ENCODE data around the gene COA6. TPM values are rescaled to one million over a fixed set of nuclear protein-coding genes. Genes with fewer than 3 reads are reported as not detected.
"Not testable (repeated sequence)": the region's sequence is repeated elsewhere in the genome, so short reads cannot be mapped to it uniquely, and the experiment has no call there.

COA6 gene
- total and polyA plus RNA-seq, 10 of the 15 experiments (the other 5 are each of a cell fraction or from before 2014, with no cell fraction given), result 49.9 to 178 (median 71.5) TPM

- H3K4me2 ChIP-seq (ENCODE audit: control insufficient read depth, insufficient read depth); H3K9ac ChIP-seq (ENCODE audit: control insufficient read depth, insufficient read depth, low read length); H3K4me1 ChIP-seq (ENCODE audit: control insufficient read depth, insufficient read depth, low read length); H3K9me3 ChIP-seq (replicated peaks; ENCODE audit: control insufficient read depth, insufficient read depth, low read length); BruUV-seq (replicated peaks); H3K27me3 ChIP-seq (replicated peaks in 1 of 2; ENCODE audit: control insufficient read depth in 2 of 2, insufficient read depth in 2 of 2, low read length in 1 of 2); in situ Hi-C loops (cut with MboI); H3K79me2 ChIP-seq (ENCODE audit: control insufficient read depth, insufficient read depth, low read length); H3K36me3 ChIP-seq (ENCODE audit: control insufficient read depth in 2 of 2, insufficient read depth in 2 of 2, low read length in 1 of 2); H4K20me1 ChIP-seq (ENCODE audit: control insufficient read depth, insufficient read depth); H3K27ac ChIP-seq (ENCODE audit: control insufficient read depth, insufficient read depth); FAIRE-seq: not testable (repeated sequence)
- Histone ChIP-seq H2AFZ (ENCODE audit: control insufficient read depth, low read depth, low read length) (peak overlapping the region; percentile 77), H3K4me3 (peak overlapping the region; percentile 51)
- ChIA-PET RAD21 (ENCODE audit: unreplicated experiment) (interaction anchor here (0.6 to 1.1 kb wide), 5 partner anchors 16 to 1312 kb away, joined by 3 to 5 read pairs (median 3); partner anchors contain the start of gene COA6), SMC1A (ENCODE audit: uncharacterized antibody, unreplicated experiment) (interaction anchor here (0.6 to 3.3 kb wide), 6 partner anchors 11 to 65 kb away, joined by 3 to 30 read pairs (median 4); partner anchors contain the start of gene COA6), CTCF (interaction anchor here (0.7 to 1.8 kb wide), 9 partner anchors 11 to 242 kb away, joined by 3 to 7 read pairs (median 3); partner anchors contain the start of genes COA6 and TARBP1), POLR2A (interaction anchor here (1.0 to 3.3 kb wide), 2 partner anchors 13 to 17 kb away, joined by 3 to 16 read pairs; partner anchors contain the start of gene COA6)
- WGBS (ENCODE audit: insufficient coverage, insufficient replicate concordance, low lambda C conversion rate, missing lambda C conversion rate), result 29% methylated on average over 28 of the region's 35 CpGs
- intact Hi-C loops (cut with micrococcal nuclease; ENCODE audit: unreplicated experiment), result loop anchor here (1.0 kb wide), 1 partner anchor 17 kb away; the partner anchor contains the start of gene COA6
- DNase-seq (ENCODE audit: low read depth, low spot score), result peak; percentile 30
- ATAC-seq, result peak; percentile 91
- TF ChIP-seq POLR2AphosphoS5 (IDR thresholded peaks at IDR 0.05; ENCODE audit: low read length) (peak; percentile 64; the same call in 1 of the 2 replicates), ELK1 (IDR thresholded peaks at IDR 0.05; ENCODE audit: low read depth, low read length) (peak; percentile 47; the same call in 1 of the 2 replicates), PML (IDR thresholded peaks at IDR 0.05; ENCODE audit: low read length) (peak; percentile 59), HDGF (IDR thresholded peaks at IDR 0.05) (0 out of 2 replicates have a peak, but pooled peaks have one; percentile 39), ZNF384 (IDR thresholded peaks at IDR 0.05; ENCODE audit: borderline replicate concordance, low read depth, low read length) (peak; percentile 70), RUNX3 (IDR thresholded peaks at IDR 0.05; ENCODE audit: low read length) (peak; percentile 36), MEF2B (IDR thresholded peaks at IDR 0.05; ENCODE audit: partially characterized antibody, poor library complexity, severe bottlenecking) (peak; percentile 12), NBN (IDR thresholded peaks at IDR 0.05) (0 out of 2 replicates have a peak, but pooled peaks have one; percentile 48), YY1 (IDR thresholded peaks at IDR 0.05; ENCODE audit: low read depth, low read length) (0 out of 2 replicates have a peak, but pooled peaks have one; percentile 28), POU2F2 (IDR thresholded peaks at IDR 0.05; ENCODE audit: borderline replicate concordance, low read depth, low read length) (0 out of 3 replicates have a peak, but pooled peaks have one; percentile 31), MLLT1 (IDR thresholded peaks at IDR 0.05) (peak; percentile 92), NRF1 (conservative IDR thresholded peaks at IDR 0.05; ENCODE audit: low read depth, low read length) (peak; percentile 32), BHLHE40 (IDR thresholded peaks at IDR 0.05; ENCODE audit: borderline replicate concordance in 1 of 2, low read depth in 2 of 2, low read length in 1 of 2) (peak in 1 of 2 experiments; percentile 49; a peak in 1 of 4 replicates), KLF5 (IDR thresholded peaks at IDR 0.05; ENCODE audit: partially characterized antibody) (peak; percentile 30)
- TF ChIP-seq, protein P1, sequence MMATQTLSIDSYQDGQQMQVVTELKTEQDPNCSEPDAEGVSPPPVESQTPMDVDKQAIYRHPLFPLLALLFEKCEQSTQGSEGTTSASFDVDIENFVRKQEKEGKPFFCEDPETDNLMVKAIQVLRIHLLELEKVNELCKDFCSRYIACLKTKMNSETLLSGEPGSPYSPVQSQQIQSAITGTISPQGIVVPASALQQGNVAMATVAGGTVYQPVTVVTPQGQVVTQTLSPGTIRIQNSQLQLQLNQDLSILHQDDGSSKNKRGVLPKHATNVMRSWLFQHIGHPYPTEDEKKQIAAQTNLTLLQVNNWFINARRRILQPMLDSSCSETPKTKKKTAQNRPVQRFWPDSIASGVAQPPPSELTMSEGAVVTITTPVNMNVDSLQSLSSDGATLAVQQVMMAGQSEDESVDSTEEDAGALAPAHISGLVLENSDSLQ (IDR thresholded peaks at IDR 0.05), result 0 out of 2 replicates have a peak, but pooled peaks have one; percentile 11
- TF ChIP-seq, protein P2, sequence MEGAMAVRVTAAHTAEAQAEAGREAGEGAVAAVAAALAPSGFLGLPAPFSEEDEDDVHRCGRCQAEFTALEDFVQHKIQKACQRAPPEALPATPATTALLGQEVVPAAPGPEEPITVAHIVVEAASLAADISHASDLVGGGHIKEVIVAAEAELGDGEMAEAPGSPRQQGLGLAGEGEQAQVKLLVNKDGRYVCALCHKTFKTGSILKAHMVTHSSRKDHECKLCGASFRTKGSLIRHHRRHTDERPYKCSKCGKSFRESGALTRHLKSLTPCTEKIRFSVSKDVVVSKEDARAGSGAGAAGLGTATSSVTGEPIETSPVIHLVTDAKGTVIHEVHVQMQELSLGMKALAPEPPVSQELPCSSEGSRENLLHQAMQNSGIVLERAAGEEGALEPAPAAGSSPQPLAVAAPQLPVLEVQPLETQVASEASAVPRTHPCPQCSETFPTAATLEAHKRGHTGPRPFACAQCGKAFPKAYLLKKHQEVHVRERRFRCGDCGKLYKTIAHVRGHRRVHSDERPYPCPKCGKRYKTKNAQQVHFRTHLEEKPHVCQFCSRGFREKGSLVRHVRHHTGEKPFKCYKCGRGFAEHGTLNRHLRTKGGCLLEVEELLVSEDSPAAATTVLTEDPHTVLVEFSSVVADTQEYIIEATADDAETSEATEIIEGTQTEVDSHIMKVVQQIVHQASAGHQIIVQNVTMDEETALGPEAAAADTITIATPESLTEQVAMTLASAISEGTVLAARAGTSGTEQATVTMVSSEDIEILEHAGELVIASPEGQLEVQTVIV (IDR thresholded peaks at IDR 0.05; ENCODE audit: borderline replicate concordance, partially characterized antibody), result peak; percentile 75
Observed at GRCh38 chr1:234356615-234357269, 16.5 kb upstream of the COA6 start.

Measured in GM12878 (cell line).